Jurkat, Clone E6-1 (cell line): ENCODE measurements around the gene SLC49A4.
A peak's percentile ranks its signal among the peaks of the same experiment; 100 is the strongest.

Source experiments
- DNase-seq: peaks from one replicate; pipeline ENCODE4 v3.0.0-alpha.2; 2011; ENCODE audit warnings: low read depth, low spot score
- H3K4me3 ChIP-seq: 2 replicates; pipeline ENCODE4 v1.5.1; 2011; ENCODE audit warnings: mild to moderate bottlenecking, low read length, control low read depth, moderate library complexity

Gene SLC49A4

DNA sequence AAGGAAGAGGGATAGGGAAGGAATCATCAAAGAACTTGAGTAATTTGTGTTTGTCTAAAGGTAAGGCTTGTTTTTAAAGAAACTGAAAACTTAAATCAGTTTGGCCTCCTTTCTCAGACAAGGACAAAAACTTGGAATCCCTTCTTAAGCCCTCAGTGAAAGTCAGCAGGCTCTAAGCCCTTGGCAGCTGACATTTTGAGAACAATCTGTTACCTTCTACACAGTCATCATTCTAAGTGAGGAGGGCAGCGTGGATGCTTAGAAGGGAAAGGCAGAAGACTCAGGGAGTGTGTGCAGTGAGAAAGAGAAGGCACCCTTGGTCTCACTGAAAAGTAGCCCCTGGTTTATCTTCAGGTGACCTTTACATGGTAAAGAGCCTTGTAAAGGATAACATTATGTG lies 12.1 kb upstream of the SLC49A4 start:
- DNase-seq, result no peak
- H3K4me3 ChIP-seq, result no peak overlapping the region

DNA sequence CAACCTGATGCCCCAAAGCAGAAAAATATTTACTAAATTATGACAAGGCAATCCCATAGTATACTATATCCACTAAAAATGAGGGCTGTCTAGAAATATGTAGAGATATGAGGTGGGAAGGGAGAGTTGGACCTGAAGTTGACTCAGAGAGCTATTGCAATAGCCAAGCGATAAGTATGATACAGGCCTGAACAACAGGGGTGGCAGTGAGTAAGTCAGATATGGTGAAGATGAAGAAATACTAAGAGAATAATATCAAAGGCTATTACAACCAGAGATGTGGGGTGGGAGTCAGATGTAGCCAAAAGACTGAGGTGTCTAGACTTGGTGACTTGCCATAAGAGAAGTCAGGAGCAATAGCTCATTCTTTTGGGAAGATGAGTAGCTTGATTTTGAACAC lies 10.4 kb upstream of the SLC49A4 start:
- H3K4me3 ChIP-seq, result no peak overlapping the region
- no peak for DNase-seq

DNA sequence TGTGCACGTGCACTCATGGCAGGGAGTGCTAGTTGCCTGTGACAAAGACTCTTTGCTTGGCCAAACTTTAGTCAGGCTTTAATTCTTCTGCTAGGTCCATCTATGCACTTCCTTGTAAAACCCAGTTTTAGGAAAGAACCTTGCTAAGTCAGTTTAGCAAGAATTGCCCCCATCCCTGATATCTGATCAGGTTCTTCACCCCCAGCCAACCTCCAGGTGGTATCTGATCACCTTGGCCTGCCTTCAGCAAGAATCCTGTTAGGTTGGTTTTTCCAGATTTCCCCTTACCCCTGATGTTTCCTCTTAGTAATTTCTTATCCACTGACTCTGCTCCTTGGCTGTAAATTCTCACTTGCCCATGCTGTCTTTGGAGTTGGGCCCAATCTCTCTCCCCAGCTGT lies 9.6 kb upstream of the SLC49A4 start:
- no peak for DNase-seq
- no peak overlapping the region for H3K4me3 ChIP-seq

DNA sequence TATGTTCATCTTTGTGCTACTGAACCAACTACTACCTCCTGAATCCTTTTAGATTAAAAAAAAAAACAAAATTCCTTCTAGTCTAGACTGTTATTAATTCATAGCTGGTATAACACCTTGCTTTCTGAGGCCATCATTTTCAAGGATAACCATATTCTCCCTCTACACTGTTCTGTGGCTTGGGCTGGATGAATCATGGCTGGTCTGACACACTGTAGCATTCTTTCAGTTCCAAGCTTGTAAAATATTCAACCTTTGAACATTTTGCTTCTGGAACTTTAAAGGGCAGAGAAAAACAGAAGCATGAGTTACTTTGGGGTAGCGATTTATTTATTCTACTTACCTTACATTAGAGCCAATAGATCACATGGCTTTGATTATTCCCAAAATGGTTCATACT lies 8.8 kb upstream of the SLC49A4 start:
- H3K4me3 ChIP-seq, result no peak overlapping the region
- DNase-seq, result no peak

DNA sequence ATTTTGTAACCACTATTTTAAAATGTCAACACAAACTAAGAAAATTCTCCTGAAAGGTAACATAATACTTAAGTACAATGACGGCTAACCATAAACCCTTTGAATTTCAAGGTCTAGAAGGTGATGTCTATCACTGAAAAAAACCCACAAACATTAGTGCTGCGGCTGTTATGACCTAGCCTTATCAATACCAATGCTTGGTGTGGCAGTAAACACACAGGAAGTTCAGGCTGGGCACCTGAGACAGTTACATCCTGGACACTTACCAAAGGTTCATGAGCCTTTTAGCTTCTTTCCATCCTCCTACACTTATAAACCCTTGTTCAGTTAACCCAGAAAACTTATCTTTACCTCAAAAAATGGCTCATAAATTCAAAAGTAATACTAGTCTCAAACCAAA lies 7.0 kb upstream of the SLC49A4 start:
- DNase-seq, result no peak
- no peak overlapping the region for H3K4me3 ChIP-seq

DNA sequence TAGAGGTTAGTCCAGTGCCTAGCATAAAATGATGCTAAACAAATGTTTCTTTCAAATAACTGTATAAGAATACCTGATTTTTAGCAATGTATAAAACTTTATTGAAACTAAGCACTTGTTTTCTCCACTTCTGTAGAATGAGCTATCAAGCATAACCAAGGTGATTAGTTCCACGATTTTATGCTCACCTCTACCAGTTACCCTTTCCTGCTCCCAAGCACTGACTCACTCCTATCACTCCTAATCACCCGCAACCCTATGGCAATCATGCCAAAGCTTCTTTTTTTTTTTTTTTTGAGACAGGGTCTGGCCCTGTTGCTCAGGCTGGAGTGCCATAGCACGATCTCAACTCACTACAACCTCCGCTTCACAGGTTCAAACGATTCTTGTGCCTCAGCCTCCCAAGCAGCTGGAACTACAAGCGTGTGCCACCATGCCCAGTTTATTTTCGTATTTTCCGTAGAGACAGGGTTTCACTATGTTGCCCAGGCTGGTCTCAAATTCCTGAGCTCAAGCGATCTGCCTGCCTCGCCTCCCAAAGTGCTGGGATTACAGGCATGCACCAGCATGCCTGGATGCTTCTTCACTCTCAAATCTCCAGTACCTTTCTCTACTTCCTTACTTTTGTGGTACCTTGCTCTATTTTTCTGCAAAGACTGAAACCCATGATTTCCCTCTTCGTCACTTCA lies 5.1 kb upstream of the SLC49A4 start:
- no peak for DNase-seq

DNA sequence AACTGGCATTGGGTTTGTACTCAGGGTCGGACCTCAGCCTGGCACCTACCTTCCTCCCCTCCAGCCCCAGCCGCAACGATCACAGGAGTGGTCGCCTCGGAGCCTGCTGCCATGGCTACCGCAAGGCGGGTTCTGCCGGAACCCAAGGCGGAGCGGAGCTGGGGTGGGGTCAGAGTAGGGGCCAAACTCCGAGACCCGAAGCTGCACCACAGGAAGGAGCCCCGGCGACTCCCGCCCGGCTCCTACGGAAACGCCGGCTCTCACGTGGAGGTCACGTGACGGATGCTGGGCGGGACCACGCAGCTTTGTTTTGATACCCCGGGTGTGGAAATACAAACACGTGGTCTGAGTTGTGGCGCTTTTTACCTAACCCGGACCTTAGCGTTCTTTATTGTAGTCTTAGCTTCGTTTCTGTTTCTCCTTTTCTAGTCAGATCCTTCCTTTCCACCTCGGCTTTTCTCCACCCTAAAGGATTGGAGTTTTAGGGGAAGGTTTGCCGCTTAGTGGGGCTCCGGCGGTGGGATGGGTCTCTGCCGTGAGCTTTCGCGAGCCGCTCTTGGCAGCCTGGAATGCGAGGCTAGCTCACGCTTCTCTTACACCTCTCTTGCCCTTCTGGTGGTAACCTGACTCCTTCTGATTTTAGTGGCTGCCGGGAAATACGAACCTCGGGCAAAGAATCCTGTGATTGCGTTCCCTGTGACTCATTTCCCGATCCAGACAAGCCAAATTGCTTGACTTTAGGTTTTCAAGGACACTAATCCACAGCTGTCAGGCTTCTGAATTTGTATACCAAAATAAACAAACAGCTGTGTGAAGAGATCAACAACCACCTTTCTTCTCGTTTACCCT lies 1.1 kb upstream of the SLC49A4 start, which contains the start of gene HSPBAP1:
HSPBAP1 (minus strand) TSS at position 264 of the 849 bp plus-strand sequence; CDS start at position 113, 151 bp downstream.
- peak; percentile 84 for DNase-seq
- peak within 1 kb of the TSS; percentile 91 for H3K4me3 ChIP-seq

More for the DNA sequence above, 5.1 kb upstream of the SLC49A4 start:
- no peak overlapping the region for H3K4me3 ChIP-seq

DNA sequence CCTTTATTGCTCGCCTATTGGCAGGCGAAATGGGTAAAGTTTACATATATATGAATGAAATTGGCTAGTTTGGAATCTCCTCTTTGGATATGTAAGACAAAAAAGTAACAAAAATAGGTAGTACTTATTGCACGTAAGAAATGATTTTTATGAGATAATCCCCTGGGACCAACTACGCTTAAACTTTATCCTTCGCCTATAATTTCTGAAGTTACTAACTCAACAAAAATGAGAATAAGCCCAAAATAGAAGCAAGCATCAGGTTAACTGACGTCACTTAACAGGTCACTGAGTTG lies 438 bp upstream of the SLC49A4 start:
- H3K4me3 ChIP-seq, result peak overlapping the region; percentile 91
- no peak for DNase-seq

DNA sequence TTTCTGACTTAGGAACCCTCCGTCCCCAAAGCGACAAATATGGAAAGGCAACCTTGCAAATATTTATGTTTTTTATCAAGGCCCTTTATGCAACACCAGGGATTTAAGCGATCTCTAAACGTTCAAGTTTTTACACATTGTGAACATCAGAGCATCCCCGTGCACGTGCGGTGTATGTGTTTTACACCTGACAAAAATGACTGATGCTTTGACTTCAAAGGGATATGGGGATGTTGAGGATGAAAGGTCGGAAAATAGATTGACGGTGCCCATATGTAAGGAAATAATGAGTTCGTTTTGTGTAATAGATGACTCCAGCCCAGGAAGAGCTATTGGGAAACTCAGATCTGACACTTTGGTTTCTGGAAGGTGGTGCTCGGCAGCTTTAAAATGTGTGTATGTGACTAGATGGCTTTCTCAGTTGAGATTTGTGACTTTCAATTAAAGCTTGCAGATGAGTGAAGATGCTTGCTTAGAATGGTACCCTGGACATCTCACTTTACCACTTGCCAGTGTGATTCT lies 866 bp downstream of the SLC49A4 start:
- peak overlapping the region; percentile 91 for H3K4me3 ChIP-seq
- DNase-seq, result no peak

DNA sequence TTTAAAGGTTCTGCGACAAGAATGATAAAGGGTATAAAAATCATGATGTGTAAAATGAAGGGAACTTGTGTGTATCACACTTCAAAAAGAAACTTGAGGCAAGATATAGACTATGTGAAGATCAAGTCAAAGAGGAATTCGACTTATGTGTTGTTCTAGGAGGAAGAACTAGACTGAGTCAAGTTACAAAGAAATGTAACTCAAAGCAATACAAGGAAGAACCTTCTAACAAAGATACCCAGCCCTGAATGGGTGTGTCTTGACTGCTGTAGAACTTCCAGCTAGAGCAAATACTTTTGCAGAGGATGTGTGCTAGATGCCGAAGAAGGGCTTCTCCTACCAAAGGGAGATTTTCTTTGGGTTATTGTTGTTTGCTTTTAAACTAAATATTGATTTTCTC lies 2.4 kb downstream of the SLC49A4 start:
- DNase-seq, result no peak
- H3K4me3 ChIP-seq, result no peak overlapping the region

DNA sequence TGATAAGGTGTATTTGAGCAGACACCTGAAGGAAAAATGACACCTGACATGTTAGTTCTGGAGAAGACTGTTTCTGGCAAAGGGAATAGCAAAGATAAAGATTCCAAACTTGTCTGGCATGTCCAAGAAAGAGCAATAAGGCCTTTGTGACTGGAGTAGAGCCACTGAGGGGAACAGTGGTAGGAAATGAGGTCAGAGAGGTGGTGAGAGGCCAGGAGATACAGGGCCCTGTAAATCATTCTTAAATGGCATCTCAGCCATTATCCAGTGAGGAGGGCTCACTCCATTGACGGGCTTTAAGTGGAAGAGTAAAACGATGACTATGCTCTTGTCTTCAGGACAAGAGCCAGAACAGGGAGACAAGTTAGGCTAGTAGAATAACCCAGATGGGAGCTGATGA lies 4.5 kb downstream of the SLC49A4 start:
- no peak overlapping the region for H3K4me3 ChIP-seq
- no peak for DNase-seq

DNA sequence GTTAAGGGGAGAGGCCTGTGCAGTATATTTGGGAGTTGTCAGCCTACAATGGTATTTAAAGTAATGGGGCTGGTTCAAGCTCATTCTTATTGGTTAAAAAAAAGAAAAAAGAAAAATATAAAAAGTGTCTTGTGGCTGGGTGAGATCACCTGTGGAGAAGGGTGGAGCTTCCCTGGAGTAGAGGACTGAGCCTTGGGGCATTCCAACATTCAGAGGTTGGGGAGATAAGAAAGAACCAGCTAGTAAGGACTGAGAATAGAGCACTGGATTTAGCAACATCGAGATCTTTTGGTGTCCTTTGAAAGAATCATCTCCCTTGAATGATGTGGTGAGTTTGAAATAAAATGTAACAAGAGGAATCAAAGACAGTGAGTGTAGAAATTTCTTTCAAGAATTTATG lies 5.2 kb downstream of the SLC49A4 start:
- H3K4me3 ChIP-seq, result no peak overlapping the region
- DNase-seq, result no peak

DNA sequence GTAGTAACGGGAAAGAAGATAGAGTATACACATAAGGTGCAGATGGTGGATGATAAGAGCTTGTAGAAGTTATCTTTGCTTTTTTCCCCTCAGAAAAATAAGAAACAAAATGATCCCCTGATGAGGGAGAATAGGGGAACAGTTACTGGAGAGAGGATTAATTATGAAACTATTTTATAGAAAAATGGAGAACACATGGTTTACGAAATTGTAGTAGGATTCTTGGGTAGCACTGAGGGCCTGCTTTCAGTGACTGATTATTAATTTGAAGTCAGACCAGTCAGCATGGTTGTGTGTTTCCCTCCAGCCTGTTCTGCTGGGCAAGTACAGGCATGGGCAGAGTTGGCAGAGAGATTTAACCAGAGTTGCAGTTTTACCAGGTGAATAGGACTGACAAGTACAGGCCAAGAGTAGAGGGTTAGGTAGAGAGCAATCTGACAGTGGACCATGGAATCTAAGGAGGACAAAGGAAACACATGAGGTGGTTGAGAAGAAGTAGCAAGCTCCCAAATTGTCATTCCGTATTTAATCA lies 5.9 kb downstream of the SLC49A4 start:
- DNase-seq, result no peak
- no peak overlapping the region for H3K4me3 ChIP-seq

DNA sequence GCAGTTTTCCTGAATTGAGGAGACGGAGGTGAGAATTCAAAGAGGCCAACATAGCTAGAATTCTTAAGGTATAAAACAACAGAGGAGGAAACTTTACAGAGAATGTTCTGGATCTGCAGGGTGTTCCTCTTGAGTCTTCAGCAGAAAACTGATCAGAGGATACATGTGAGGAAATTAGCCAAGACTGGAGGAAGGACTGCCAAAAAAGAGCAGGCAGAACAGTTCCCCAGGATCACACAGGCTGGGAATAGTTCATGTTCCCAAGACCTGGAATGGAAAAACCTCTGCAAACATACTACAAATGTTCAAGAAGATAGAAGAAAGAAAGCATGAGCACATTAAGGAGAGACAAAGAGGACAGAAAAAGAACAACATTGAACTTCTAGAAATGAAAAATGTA lies 7.5 kb downstream of the SLC49A4 start:
- H3K4me3 ChIP-seq, result no peak overlapping the region

DNA sequence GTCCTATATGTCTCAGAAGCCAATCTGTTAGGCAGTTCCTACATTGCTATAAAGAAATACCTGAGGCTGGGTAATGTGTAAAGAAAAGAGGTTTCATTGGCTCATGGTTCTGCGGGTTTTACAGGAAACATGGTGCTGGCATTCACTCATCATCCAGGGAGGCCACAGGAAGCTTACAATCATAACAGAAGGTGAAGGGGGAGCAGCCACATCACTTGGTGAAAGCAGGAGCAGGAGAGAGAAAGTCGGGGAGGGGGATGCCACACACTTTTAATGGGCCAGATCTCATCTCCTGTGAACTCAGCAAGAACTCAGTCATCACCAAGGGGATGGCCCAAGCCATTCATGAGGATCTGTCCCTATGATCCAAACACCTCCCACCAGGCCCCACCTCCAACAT lies 9.1 kb downstream of the SLC49A4 start:
- no peak for DNase-seq
- H3K4me3 ChIP-seq, result no peak overlapping the region

More for the DNA sequence above, 7.5 kb downstream of the SLC49A4 start:
- DNase-seq, result no peak

DNA sequence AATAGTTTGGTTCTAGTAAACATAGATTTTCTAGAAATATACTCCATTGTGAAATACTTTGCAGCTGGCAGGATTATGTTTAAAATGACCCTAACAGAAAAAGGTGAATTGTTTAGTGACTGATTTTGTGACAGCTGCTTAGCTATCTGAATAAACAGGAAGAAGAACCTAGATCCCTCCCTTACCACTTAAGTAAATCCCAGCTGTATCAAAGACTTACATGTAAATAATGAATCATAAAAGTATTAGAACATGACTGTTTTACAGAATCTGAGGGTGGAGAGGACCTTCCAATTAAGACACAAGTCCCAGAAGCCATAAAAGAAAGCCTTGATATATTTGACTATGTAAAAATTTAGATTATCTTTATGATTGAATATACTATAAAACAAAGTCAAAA lies 15.9 kb downstream of the SLC49A4 start:
- no peak for DNase-seq
- no peak overlapping the region for H3K4me3 ChIP-seq

DNA sequence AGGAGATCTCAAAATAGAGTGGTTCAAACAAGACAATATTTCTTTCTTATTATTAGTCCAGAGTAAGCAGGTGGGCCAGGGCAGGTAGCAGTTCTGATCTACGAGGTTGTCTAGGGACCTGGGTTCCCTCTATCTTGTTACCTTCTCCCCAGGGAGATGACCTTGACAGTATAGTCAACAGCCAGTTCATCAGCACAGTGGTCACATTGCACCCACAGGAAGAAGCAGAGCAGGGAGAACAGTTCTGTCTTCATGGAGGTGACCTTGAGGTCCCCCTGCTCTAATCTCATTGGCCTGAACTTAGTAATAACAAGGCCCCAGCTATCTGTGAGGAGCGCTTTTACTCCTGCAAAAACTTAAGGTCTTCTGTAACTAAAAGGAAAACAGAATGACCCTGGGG lies 21.7 kb downstream of the SLC49A4 start:
- no peak for DNase-seq
- no peak overlapping the region for H3K4me3 ChIP-seq

DNA sequence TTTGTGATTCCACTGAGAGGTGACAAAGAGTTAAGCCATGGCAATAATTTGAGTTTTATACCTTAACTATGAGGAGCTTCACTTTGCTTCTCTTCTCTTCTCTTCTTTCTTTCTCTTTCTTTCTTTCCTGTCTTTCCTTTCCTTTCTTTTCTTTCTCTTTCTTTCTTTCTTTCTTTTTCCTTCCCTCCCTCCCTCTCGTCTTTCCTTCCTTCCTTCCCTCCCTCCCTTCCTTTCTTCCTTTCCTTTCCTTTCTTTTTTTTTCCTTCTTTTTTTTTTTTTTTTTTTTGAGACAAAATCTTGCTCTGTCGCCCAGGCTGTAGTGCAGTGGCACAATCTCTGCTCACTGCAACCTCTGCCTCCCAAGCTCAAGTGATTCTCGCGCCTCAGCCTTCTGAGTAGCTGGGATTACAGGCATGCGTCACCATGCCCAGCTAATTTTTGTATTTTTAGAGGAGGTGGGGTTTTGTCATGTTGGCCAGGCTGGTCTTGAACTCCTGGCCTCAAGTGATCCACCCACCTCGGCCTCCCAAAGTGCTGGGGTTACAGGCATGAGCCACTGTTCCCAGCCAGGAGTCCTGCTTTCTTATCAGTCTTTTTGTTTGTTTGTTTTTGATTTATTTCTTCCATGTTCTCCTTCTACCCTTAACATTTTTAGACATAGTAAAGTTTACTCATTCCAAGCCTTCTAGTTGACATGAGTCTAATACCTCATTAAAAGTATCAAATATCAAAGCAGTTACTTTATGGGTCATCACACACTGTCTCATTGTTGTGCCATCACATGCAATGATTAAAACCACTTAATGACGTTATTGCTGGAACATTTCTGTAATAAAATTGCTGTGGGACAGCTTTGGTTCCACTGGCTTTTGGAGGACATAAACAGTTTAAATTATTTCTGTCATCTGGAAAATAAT lies 29.9 kb downstream of the SLC49A4 start:
- H3K4me3 ChIP-seq, result no peak overlapping the region
- DNase-seq, result no peak

DNA sequence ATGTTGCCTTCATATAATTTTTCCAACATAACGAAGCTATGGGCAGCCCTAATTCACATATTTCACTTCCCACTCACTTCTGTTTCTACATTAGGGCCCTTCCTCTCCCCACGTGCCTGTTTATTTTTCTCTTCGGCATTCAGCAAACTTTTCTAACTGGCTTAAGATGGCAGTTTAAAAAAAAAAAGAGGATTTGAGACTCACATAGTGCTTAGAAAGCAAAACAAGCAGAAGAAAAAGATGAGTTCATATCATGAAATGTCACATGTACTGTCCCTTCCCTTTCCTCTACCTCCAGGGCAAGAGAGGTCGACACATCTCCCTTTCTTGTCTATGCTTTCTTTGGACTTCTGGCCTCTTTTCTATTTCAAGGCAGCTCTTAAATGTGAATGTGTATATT lies 30.6 kb downstream of the SLC49A4 start:
- no peak for DNase-seq
- no peak overlapping the region for H3K4me3 ChIP-seq
